ENCODE results near the gene PLA2G12A. TPM values are rescaled to one million over a fixed set of nuclear protein-coding genes. Genes with fewer than 3 reads are reported as not detected.

The PLA2G12A gene
- total and polyA plus RNA-seq, 9 of the 15 experiments (the other 6 are each of a cell fraction or from before 2014, with no cell fraction given), result 24.2 to 226 (median 80.5) TPM

DNA sequence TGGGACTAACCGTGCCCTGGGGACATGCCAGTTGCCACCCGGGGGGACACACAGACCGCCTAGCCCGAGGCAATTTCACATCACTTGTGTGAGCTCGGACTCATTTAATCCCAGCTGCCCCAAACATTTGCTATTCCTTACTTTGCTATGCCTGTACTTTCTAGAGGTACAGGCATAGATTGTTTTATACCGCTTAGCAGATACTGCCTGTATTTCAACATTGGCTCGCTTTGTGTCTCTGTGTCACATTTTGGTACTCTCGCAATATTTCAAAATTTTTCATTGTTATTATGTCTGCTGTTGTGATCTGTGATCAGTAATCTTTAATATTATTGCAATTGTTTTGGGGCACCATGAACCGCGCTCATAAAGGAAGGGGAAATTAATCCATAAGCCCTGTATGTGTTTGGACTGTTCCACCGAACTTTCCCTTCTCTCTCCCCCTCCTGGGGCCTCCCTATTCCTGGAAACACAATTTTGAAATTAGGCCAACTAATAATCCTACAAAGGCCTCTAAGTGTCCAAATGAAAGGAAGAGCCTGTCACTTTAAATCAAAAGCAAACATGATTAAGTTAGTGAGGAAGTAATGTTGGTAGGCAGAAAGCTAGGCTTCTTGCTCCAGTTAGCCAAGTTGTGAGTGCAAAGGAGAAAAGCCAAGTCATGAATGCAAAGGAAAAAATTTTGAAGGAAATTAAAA, 26.1 kb downstream of the PLA2G12A start (continued):
- TF ChIP-seq MBD2 (IDR thresholded peaks at IDR 0.05; ENCODE audit: borderline replicate concordance, low read depth), result 0 out of 2 replicates have a peak, but pooled peaks have one; percentile 20
- no peak for TF ChIP-seq ZNF431 (CRISPR knock-in tag; IDR thresholded peaks at IDR 0.05)
- TF ChIP-seq CTBP1 (IDR thresholded peaks at IDR 0.05; ENCODE audit: borderline replicate concordance), result no peak
- TF ChIP-seq ZBED1 (IDR thresholded peaks at IDR 0.05), result no peak
- TF ChIP-seq HMBOX1 (IDR thresholded peaks at IDR 0.05), result 0 out of 2 replicates have a peak, but pooled peaks have one; percentile 44
- TF ChIP-seq BRCA1 (IDR thresholded peaks at IDR 0.05), result no peak
- no peak for TF ChIP-seq BRCA1 (CRISPR knock-in tag; IDR thresholded peaks at IDR 0.05)
- no peak for TF ChIP-seq ZZZ3 (IDR thresholded peaks at IDR 0.05)
- no peak for TF ChIP-seq NR2F6 (CRISPR knock-in tag; IDR thresholded peaks at IDR 0.05)
- TF ChIP-seq ZNF395 (CRISPR knock-in tag; IDR thresholded peaks at IDR 0.05), result no peak
- TF ChIP-seq IRF2 (CRISPR knock-in tag; IDR thresholded peaks at IDR 0.05), result no peak
- no peak for TF ChIP-seq CAMTA2 (CRISPR knock-in tag; conservative IDR thresholded peaks at IDR 0.05)
- TF ChIP-seq ARID2 (IDR thresholded peaks at IDR 0.05), result no peak
- TF ChIP-seq FOXA1 (IDR thresholded peaks at IDR 0.05; ENCODE audit: borderline replicate concordance), result no peak
- TF ChIP-seq HNRNPH1 (optimal IDR thresholded peaks at IDR 0.05; ENCODE audit: low read depth, low read length), result no peak
- no peak for TF ChIP-seq ZNF124 (CRISPR knock-in tag; IDR thresholded peaks at IDR 0.05)
- no peak for TF ChIP-seq BCOR (IDR thresholded peaks at IDR 0.05)
- TF ChIP-seq POU5F1 (IDR thresholded peaks at IDR 0.05; ENCODE audit: borderline replicate concordance, low read depth, low read length, partially characterized antibody), result no peak
- no peak for TF ChIP-seq NR3C1 (CRISPR knock-in tag; IDR thresholded peaks at IDR 0.05)
- no peak for TF ChIP-seq NELFE (IDR thresholded peaks at IDR 0.05; ENCODE audit: insufficient read depth, insufficient read length)
- TF ChIP-seq BRD4 (IDR thresholded peaks at IDR 0.05), result no peak
- no peak for TF ChIP-seq L3MBTL2 (IDR thresholded peaks at IDR 0.05)
- no peak for TF ChIP-seq MTA2 (IDR thresholded peaks at IDR 0.05; ENCODE audit: low read depth)
- TF ChIP-seq, protein P1, sequence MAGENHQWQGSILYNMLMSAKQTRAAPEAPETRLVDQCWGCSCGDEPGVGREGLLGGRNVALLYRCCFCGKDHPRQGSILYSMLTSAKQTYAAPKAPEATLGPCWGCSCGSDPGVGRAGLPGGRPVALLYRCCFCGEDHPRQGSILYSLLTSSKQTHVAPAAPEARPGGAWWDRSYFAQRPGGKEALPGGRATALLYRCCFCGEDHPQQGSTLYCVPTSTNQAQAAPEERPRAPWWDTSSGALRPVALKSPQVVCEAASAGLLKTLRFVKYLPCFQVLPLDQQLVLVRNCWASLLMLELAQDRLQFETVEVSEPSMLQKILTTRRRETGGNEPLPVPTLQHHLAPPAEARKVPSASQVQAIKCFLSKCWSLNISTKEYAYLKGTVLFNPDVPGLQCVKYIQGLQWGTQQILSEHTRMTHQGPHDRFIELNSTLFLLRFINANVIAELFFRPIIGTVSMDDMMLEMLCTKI (IDR thresholded peaks at IDR 0.05; ENCODE audit: partially characterized antibody), result no peak
- no peak for TF ChIP-seq XRCC3 (IDR thresholded peaks at IDR 0.05)
- no peak for TF ChIP-seq EHMT2 (IDR thresholded peaks at IDR 0.05)

All from K562 (cell line).